ENCODE results near the gene TBC1D13.
"Not testable (repeated sequence)": the region's sequence is repeated elsewhere in the genome, so short reads cannot be mapped to it uniquely, and the experiment has no call there.

Gene TBC1D13

GRCh38 chr9:128785427-128785826 is 1.6 kb upstream of the TBC1D13 start:
- no peak for DNase-seq (ENCODE audit: low read depth)

- DNase-seq (ENCODE audit: low read depth), result peak; percentile 18
Observed at GRCh38 chr9:128787659-128788058, 606 bp downstream of the TBC1D13 start.

GRCh38 chr9:128788445-128788844 is 1.4 kb downstream of the TBC1D13 start:
- DNase-seq (ENCODE audit: low read depth), result no peak

GRCh38 chr9:128790536-128790935 is 3.5 kb downstream of the TBC1D13 start:
- no peak for DNase-seq (ENCODE audit: low read depth)

GRCh38 chr9:128792134-128792533 is 5.1 kb downstream of the TBC1D13 start:
- DNase-seq (ENCODE audit: low read depth), result no peak

- DNase-seq (ENCODE audit: low read depth), result no peak
Observed at GRCh38 chr9:128792978-128793686, 6.1 kb downstream of the TBC1D13 start.

GRCh38 chr9:128794961-128795360 is 7.9 kb downstream of the TBC1D13 start:
- DNase-seq (ENCODE audit: low read depth), result not testable (repeated sequence)

- DNase-seq (ENCODE audit: low read depth), result no peak
Observed at GRCh38 chr9:128798896-128799295, 11.8 kb downstream of the TBC1D13 start.

- no peak for DNase-seq (ENCODE audit: low read depth)
Observed at GRCh38 chr9:128800061-128800460, 13.0 kb downstream of the TBC1D13 start.

- no peak for DNase-seq (ENCODE audit: low read depth)
Observed at GRCh38 chr9:128802482-128802881, 15.4 kb downstream of the TBC1D13 start.

GRCh38 chr9:128805661-128806060 is 18.6 kb downstream of the TBC1D13 start:
- no peak for DNase-seq (ENCODE audit: low read depth)

- DNase-seq (ENCODE audit: low read depth), result no peak
Observed at GRCh38 chr9:128807827-128808226, 20.8 kb downstream of the TBC1D13 start.

GRCh38 chr9:128808543-128808942 is 21.5 kb downstream of the TBC1D13 start:
- DNase-seq (ENCODE audit: low read depth), result no peak

- DNase-seq (ENCODE audit: low read depth), result no peak
Observed at GRCh38 chr9:128809036-128809599, 22.1 kb downstream of the TBC1D13 start.

- DNase-seq (ENCODE audit: low read depth), result no peak
Observed at GRCh38 chr9:128809831-128810230, 22.8 kb downstream of the TBC1D13 start.

GRCh38 chr9:128810873-128811272 is 23.8 kb downstream of the TBC1D13 start:
- DNase-seq (ENCODE audit: low read depth), result no peak

- peak; percentile 97 for DNase-seq (ENCODE audit: low read depth)
Observed at GRCh38 chr9:128818099-128818838, 31.2 kb downstream of the TBC1D13 start, which contains the start of gene ENDOG. TSS of gene ENDOG (plus strand) at chr9:128818500. CDS start at chr9:128818685, 185 bp downstream.

- peak; percentile 38 for DNase-seq (ENCODE audit: low read depth)
Observed at GRCh38 chr9:128818839-128819715, 32.0 kb downstream of the TBC1D13 start.

- DNase-seq (ENCODE audit: low read depth), result no peak
Observed at GRCh38 chr9:128819716-128820664, 32.9 kb downstream of the TBC1D13 start.

- no peak for DNase-seq (ENCODE audit: low read depth)
Observed at GRCh38 chr9:128820665-128821583, 33.9 kb downstream of the TBC1D13 start.
